ENCODE measurements around the gene HOXB13.

HOXB13 gene

GRCh38 chr17:48715496-48716399, 12.8 kb downstream of the HOXB13 start:
- H3K4me3 ChIP-seq (ENCODE audit: low read depth, low read length) = no peak overlapping the region
- TF ChIP-seq, protein P1, sequence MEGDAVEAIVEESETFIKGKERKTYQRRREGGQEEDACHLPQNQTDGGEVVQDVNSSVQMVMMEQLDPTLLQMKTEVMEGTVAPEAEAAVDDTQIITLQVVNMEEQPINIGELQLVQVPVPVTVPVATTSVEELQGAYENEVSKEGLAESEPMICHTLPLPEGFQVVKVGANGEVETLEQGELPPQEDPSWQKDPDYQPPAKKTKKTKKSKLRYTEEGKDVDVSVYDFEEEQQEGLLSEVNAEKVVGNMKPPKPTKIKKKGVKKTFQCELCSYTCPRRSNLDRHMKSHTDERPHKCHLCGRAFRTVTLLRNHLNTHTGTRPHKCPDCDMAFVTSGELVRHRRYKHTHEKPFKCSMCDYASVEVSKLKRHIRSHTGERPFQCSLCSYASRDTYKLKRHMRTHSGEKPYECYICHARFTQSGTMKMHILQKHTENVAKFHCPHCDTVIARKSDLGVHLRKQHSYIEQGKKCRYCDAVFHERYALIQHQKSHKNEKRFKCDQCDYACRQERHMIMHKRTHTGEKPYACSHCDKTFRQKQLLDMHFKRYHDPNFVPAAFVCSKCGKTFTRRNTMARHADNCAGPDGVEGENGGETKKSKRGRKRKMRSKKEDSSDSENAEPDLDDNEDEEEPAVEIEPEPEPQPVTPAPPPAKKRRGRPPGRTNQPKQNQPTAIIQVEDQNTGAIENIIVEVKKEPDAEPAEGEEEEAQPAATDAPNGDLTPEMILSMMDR (IDR thresholded peaks at IDR 0.05; ENCODE audit: borderline replicate concordance, insufficient read depth, low read depth, low read length) = no peak

DNA sequence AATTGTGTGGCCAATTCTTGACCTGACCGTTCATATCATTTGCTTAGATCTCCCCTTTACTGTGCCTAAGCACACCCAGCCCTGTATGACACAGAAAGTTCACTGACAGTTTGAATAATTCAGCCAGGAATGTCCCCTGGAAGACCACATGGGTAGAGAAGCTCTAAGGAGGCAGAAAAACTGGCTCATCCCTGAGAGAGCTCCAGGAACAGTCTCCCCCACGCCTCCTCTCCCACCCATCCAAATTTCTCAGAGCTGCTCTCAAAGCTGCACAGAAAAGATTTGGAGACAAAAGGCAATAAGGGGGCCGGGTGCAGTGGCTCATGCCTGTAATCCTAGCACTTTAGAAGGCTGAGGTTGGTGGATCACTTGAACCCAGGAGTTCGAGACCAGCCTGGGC, 17.4 kb downstream of the HOXB13 start:
- TF ChIP-seq, protein P1 (IDR thresholded peaks at IDR 0.05; ENCODE audit: borderline replicate concordance, insufficient read depth, low read depth, low read length) = no peak
- no peak overlapping the region for H3K4me3 ChIP-seq (ENCODE audit: low read depth, low read length)

DNA sequence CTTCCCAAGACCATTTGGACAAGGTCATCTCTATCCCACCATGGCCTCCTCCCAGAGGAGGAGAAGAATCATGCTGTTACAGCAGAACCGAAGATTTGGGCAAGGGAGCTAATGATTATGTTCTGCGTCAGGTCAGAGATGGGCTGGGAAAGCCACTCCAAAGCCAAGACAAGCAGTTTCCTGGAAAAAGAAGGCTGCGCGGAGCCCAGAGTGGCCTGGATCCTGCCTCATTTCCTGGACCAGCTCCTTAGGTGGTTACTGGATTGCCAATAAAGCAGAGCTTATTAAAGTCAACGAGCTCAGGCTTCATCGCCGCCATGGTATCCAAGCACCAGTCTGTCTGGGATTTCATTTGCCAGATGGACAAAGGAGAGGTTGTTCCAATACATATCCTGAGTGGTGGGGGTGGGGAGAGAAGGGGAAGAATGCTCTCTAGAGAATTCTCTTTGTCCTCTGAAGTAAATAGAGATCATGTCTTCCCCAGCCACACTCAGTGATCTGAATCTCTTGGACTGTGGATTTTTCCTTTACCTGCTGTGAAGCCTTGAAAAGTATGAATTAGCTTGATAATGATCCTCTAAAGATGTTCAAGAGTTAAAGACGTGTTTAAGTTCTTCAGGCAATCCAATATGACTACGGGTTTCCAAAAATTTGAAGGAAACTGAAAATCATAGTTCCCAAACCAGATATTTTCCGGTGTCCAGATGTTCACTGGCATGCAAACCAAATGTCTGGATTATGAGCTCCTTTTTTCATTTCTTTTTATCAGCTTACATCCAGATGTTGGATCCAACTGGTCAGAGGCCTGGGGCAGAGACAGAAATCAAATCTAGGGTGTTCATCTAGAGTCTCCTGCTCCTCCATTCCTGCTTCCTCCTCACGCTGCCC, 23.9 kb downstream of the HOXB13 start:
- no peak overlapping the region for H3K4me3 ChIP-seq (ENCODE audit: low read depth, low read length)
- TF ChIP-seq, protein P1 (IDR thresholded peaks at IDR 0.05; ENCODE audit: borderline replicate concordance, insufficient read depth, low read depth, low read length) = no peak

GRCh38 chr17:48701864-48702532, 26.6 kb downstream of the HOXB13 start:
- TF ChIP-seq, protein P1 (IDR thresholded peaks at IDR 0.05; ENCODE audit: borderline replicate concordance, insufficient read depth, low read depth, low read length) = no peak
- H3K4me3 ChIP-seq (ENCODE audit: low read depth, low read length) = no peak overlapping the region

- TF ChIP-seq, protein P1 (IDR thresholded peaks at IDR 0.05; ENCODE audit: borderline replicate concordance, insufficient read depth, low read depth, low read length) = no peak
- no peak overlapping the region for H3K4me3 ChIP-seq (ENCODE audit: low read depth, low read length)
These were observed 35.4 kb downstream of the HOXB13 start for GRCh38 chr17:48693178-48693577.

GRCh38 chr17:48692049-48692448, 36.5 kb downstream of the HOXB13 start:
- TF ChIP-seq, protein P1 (IDR thresholded peaks at IDR 0.05; ENCODE audit: borderline replicate concordance, insufficient read depth, low read depth, low read length) = no peak
- H3K4me3 ChIP-seq (ENCODE audit: low read depth, low read length) = no peak overlapping the region

Measured in GM12875 (cell line).